Upper lobe of right lung (tissue), 1 donor: ENCODE results near the gene MEG3. TPM values are rescaled to one million over a fixed set of nuclear protein-coding genes. Genes with fewer than 3 reads are reported as not detected.

Experiments used
- ATAC-seq: fragments of 200-7000 bp; cut with Tn5 transposase; one replicate; pipeline ENCODE4 v1.9.1; 2020; ENCODE audit warnings: mild to moderate bottlenecking, moderate library complexity
- DNase-seq: peaks from one replicate; pipeline ENCODE4 v3.0.0-alpha.2; 2020
- H3K27ac ChIP-seq: fragments of 200-600 bp; one replicate; pipeline ENCODE4 v1.8.0; 2022
- H3K27me3 ChIP-seq: fragments of 200-600 bp; one replicate; pipeline ENCODE4 v1.8.0; 2022; ENCODE audit warnings: mild to moderate bottlenecking
- H3K36me3 ChIP-seq: fragments of 200-600 bp; one replicate; pipeline ENCODE4 v1.8.0; 2022
- H3K4me1 ChIP-seq: fragments of 200-600 bp; one replicate; pipeline ENCODE4 v1.8.0; 2022
- H3K4me3 ChIP-seq: fragments of 200-600 bp; one replicate; pipeline ENCODE4 v1.8.0; 2022; ENCODE audit warnings: mild to moderate bottlenecking
- H3K9me3 ChIP-seq: fragments of 200-600 bp; one replicate; pipeline ENCODE4 v1.8.0; 2022
- intact Hi-C: fragments of 100-400 bp; cut with DNase I; formaldehyde crosslinking; loops from one replicate; pipeline ENCODE4 v1.11.0; 2022
- total RNA-seq: library from RNA; stranded (reverse); fragmentation: NEBNext Ultra II Directional; extraction: Animal tissue kit (Norgen Biotek cat#: 25700); gene quantifications from one replicate; pipeline ENCODE4 v1.2.1, GENCODE V29; 2021
- TF ChIP-seq, protein P1 (sequence below): fragments of 200-600 bp; IDR thresholded peaks from one replicate; pipeline ENCODE4 v1.8.0; 2022; ENCODE audit warnings: antibody characterized with exemption
- donor health status: DM: no; HTN: yes; CAD: no; lungs with severe emphysema.

The MEG3 gene
- total RNA-seq, 1 donor from 2014 or later, result 15.6 TPM

DNA sequence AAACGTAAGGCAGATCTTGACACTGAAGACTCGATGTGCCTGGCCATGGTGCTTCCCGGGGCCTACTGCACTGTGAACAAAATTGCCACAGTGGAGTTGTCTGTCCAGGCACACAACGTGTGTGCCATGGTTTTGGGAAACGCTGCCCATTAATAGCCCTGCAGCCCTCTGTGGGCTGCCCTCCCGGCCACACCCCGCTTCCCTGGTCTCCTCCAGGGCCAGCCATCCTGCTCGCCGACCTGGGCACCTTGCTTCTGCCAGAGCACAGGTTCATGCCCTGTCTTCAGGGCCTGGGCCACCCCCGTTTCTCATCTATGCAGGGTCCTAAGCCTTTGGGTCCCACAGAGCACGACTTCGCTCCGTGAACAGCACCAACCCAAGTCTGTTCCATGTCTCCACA is 18.9 kb downstream of the MEG3 start:
- TF ChIP-seq, protein P1, sequence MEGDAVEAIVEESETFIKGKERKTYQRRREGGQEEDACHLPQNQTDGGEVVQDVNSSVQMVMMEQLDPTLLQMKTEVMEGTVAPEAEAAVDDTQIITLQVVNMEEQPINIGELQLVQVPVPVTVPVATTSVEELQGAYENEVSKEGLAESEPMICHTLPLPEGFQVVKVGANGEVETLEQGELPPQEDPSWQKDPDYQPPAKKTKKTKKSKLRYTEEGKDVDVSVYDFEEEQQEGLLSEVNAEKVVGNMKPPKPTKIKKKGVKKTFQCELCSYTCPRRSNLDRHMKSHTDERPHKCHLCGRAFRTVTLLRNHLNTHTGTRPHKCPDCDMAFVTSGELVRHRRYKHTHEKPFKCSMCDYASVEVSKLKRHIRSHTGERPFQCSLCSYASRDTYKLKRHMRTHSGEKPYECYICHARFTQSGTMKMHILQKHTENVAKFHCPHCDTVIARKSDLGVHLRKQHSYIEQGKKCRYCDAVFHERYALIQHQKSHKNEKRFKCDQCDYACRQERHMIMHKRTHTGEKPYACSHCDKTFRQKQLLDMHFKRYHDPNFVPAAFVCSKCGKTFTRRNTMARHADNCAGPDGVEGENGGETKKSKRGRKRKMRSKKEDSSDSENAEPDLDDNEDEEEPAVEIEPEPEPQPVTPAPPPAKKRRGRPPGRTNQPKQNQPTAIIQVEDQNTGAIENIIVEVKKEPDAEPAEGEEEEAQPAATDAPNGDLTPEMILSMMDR, result no peak
- Histone ChIP-seq H3K27ac (no peak overlapping the region), H3K27me3 (peaks cover 10% of the 10 kb centered on the region), H3K4me1 (no peaks in the 10 kb centered on the region), H3K9me3 (no peaks in the 10 kb centered on the region), H3K36me3 (no peaks in the 10 kb centered on the region), H3K4me3 (no peak overlapping the region)
- intact Hi-C loops, result no loop called here
- DNase-seq, result no peak
- ATAC-seq, result no peak

DNA sequence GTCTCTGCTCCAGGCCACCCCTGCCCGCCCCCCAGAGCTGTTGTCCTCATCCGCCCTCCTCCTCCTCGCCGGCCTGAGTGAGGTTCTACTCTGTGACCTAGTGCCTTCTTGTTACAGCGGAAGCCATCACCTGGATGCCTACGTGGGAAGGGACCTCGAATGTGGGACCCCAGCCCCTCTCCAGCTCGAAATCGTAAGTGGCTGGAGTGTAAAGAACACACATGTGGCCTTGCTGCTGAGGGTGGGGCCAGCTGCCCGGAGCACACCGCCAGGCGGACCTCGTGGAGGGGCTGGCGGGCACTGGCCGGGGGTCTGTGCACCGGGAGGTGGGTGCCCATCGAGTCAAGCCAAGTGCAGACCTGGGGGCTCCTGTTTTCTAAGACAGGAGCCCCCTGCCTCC is 19.4 kb downstream of the MEG3 start:
- no peak for ATAC-seq
- no peaks in the 10 kb centered on the region for H3K36me3 ChIP-seq
- intact Hi-C loops, result no loop called here
- DNase-seq, result no peak
- H3K9me3 ChIP-seq, result no peaks in the 10 kb centered on the region
- H3K4me3 ChIP-seq, result no peak overlapping the region
- H3K4me1 ChIP-seq, result no peaks in the 10 kb centered on the region
- H3K27ac ChIP-seq, result no peak overlapping the region
- H3K27me3 ChIP-seq, result peaks cover 10% of the 10 kb centered on the region
- TF ChIP-seq, protein P1, result no peak

DNA sequence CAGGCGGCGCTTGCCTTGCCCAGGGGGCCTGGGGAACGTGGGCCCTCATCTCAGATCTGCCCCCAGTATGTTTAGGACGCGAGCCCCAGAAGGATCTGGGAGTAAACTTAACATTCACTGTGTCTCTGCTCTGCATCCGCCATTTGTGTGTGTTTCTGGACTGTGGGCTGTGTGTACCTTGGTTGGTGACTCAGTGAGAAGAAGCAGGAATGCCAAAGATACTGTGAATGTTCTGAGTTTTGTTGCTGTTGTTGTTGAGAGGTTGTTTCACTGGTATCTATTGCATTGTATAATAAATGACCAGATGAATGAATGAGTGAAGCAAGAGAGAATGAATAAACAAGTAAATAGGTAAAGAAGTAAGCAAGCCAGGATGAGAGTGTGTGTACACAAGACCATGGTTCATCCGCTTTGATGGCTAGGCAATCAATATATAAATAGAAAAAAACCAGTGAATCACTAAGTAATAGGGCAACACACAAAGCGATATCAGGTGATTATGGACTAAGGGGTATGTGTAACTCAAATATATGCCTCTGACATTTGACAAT is 20.5 kb downstream of the MEG3 start:
- TF ChIP-seq, protein P1, result no peak
- DNase-seq, result no peak

DNA sequence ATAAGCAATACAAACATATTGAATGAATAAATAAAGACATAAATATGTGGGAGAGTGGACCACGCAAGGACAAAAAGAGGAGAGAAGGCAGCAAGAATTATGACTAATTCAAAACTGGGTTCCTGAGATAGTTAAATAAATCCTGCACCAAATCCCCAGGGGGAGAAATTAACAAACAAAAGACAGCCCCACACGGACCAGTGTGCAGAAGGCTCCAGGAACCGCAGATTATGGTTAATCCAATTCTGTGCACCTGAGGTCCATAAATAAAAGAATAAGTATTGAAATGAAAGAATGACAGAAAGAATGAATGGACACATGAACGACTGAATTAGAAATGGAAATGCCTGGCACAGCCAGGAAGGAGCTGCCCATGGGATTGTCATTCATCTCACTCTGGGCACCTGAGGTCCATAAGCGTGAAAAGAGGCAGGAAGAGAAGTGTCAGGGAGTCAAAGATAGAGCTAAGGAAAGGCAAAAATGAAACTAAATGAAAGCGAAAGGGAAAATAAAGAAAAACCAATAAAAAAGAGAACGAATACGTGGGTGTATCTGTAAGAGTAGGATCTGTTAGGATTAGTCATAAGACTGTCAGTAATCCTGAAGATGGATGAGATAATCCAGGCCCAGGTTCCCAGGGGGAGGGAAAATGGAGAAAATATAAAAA is 23.3 kb downstream of the MEG3 start:
- H3K36me3 ChIP-seq, result no peaks in the 10 kb centered on the region
- DNase-seq (no peak), ATAC-seq (no peak)
- H3K27ac ChIP-seq, result no peak overlapping the region
- no peaks in the 10 kb centered on the region for H3K4me1 ChIP-seq
- H3K27me3 ChIP-seq, result peaks cover 10% of the 10 kb centered on the region
- intact Hi-C loops, result no loop called here
- H3K4me3 ChIP-seq, result no peak overlapping the region
- H3K9me3 ChIP-seq, result no peaks in the 10 kb centered on the region
- TF ChIP-seq, protein P1, result no peak

More for the DNA sequence above, 20.5 kb downstream of the MEG3 start:
- H3K27ac ChIP-seq, result no peak overlapping the region
- peaks cover 10% of the 10 kb centered on the region for H3K27me3 ChIP-seq
- no peaks in the 10 kb centered on the region for H3K4me1 ChIP-seq
- no peaks in the 10 kb centered on the region for H3K36me3 ChIP-seq
- H3K9me3 ChIP-seq, result no peaks in the 10 kb centered on the region
- no peak overlapping the region for H3K4me3 ChIP-seq
- intact Hi-C loops, result no loop called here
- no peak for ATAC-seq

DNA sequence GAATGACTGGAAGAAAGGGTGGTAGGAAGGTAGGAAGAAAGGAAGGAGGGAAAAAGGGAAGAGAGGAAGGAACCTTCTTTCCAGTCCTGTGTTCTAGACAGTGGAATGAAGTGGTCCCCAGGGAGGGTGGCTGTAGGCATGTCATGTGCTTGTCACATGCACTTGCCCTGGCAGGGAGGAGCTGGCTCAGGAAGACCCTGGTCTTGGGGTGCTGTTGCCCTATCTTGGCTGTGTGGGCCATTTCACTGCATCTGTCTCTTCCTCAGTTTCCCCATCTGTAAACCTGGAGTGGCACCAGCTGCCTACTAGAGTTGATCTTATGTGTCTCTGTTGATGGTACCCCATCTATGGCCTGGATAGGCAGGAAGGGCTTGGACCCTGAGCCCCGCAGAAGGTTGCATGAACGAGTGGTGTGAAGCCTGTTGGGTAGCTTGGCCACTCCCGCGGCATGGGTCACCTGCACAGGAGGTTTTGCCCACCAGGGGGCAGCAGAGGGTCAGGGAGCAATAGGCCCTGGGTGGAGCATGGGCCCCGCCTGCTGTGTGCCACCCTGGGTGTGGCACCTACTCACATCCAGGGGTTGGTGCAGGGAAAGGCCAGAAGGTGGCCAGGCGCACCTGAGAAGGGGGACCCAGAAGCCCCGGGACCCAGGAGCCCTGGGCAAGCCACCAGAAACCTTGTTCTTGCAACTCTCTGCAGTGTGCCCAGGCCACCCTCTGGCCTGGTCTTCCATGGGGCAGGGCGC is 25.1 kb downstream of the MEG3 start:
- DNase-seq (peak; percentile 88), ATAC-seq (peak; percentile 95)
- Histone ChIP-seq H3K27ac (no peak overlapping the region), H3K9me3 (no peaks in the 10 kb centered on the region), H3K4me3 (no peak overlapping the region), H3K27me3 (no peaks in the 10 kb centered on the region), H3K4me1 (no peaks in the 10 kb centered on the region), H3K36me3 (no peaks in the 10 kb centered on the region)
- TF ChIP-seq, protein P1, result peak; percentile 84
- intact Hi-C loops, result no loop called here
